22Rv1 (cell line): ENCODE measurements around the gene DYNC1I1.

Source experiments
- H3K27ac ChIP-seq: fragments of 450-650 bp; 2 replicates; pipeline ENCODE4 v1.5.1; 2017
- ZFX ChIP-seq: fragments of 450-650 bp; IDR thresholded peaks from 2 replicates; pipeline ENCODE4 v1.6.1; 2017; ENCODE audit warnings: antibody characterized with exemption, borderline replicate concordance
- TF ChIP-seq, protein P1 (sequence below): fragments of 450-650 bp; IDR thresholded peaks from 2 replicates; pipeline ENCODE4 v1.5.1; 2017; ENCODE audit warnings: mild to moderate bottlenecking

Gene DYNC1I1

DNA sequence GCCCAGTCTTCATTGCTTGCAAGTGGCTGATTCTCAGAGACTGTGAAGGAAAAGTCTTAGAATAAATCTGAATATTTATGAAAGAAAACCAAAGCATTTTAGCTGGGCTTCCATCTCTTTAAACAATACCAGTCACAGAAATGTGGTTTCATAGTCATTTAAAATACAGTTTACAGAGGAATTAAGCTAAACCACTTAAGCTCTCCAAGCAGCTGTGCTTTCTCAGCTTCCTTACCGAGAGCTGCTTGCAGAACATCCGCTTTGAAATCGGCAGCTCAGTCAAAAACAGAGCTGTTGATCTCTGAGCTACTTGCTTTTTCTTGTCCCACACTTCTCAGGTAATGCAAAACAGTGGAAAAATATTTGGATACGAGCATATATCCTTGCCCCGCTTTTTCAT is 134.5 kb downstream of the DYNC1I1 start:
- H3K27ac ChIP-seq = no peak overlapping the region
- no peak for TF ChIP-seq ZFX
- TF ChIP-seq, protein P1, sequence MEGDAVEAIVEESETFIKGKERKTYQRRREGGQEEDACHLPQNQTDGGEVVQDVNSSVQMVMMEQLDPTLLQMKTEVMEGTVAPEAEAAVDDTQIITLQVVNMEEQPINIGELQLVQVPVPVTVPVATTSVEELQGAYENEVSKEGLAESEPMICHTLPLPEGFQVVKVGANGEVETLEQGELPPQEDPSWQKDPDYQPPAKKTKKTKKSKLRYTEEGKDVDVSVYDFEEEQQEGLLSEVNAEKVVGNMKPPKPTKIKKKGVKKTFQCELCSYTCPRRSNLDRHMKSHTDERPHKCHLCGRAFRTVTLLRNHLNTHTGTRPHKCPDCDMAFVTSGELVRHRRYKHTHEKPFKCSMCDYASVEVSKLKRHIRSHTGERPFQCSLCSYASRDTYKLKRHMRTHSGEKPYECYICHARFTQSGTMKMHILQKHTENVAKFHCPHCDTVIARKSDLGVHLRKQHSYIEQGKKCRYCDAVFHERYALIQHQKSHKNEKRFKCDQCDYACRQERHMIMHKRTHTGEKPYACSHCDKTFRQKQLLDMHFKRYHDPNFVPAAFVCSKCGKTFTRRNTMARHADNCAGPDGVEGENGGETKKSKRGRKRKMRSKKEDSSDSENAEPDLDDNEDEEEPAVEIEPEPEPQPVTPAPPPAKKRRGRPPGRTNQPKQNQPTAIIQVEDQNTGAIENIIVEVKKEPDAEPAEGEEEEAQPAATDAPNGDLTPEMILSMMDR = no peak

DNA sequence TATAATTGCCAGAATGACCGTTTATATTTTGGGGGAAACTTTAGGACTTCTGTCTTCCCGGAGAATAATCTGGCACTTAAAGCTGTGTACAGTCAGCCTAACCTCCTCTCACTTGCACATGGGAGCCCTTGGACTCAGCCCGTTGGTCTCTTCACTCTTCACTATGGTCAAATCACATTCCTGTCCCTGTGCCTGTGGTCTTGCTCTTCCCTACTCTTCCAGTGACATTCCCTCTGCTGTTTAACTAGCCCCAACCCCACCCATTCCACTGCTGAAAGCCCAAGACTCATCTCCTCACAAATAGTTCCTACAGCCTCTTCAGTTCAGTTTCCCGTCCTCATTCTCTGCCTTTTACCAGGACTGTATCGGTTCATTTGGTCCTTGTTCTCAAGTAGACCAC is 135.0 kb downstream of the DYNC1I1 start:
- H3K27ac ChIP-seq = no peak overlapping the region
- no peak for TF ChIP-seq ZFX
- TF ChIP-seq, protein P1 = no peak

- TF ChIP-seq, protein P1 = no peak
- TF ChIP-seq ZFX = no peak
- no peak overlapping the region for H3K27ac ChIP-seq
These were observed 136.1 kb downstream of the DYNC1I1 start for GRCh38 chr7:95908499-95908898.

DNA sequence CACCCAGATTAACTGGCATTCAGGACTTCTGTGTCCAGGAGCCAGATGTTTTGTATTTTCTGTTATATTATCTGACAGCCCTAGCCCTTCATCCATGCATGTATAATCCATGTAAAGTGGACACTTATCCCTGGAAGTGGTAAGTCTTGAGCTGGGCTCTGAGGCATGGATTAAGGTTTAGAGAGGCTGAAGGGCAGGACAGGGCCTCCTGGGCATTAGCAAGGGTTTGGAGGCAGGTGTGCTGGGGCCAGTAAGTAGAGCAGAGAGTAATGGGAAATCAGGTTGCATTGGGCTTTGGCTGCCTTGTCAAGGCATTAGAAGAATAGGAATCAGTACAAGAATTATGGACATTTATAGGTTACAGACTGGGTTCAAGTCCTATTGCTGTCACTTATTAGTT is 138.0 kb downstream of the DYNC1I1 start:
- TF ChIP-seq, protein P1 = no peak
- TF ChIP-seq ZFX = no peak
- no peak overlapping the region for H3K27ac ChIP-seq

DNA sequence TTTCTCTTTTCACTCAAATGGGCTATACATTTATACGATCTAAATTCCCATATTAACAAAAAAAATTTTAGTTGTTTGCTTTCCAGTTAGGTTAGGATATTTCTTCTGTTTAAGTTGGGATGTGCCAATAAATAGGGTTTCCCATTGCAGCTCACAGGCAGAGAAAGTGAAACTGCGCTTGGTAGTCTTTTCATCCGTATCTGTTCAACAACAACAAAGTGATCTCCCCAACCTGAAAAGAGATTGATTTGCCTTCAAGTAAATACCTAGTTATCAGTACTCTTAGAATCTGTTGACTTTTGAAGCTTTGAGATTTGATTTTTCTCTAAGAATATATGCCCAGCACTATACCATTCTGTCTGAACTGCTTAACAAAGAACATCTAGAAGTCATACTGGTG is 143.4 kb downstream of the DYNC1I1 start:
- TF ChIP-seq, protein P1 = no peak
- no peak for TF ChIP-seq ZFX
- H3K27ac ChIP-seq = no peak overlapping the region

DNA sequence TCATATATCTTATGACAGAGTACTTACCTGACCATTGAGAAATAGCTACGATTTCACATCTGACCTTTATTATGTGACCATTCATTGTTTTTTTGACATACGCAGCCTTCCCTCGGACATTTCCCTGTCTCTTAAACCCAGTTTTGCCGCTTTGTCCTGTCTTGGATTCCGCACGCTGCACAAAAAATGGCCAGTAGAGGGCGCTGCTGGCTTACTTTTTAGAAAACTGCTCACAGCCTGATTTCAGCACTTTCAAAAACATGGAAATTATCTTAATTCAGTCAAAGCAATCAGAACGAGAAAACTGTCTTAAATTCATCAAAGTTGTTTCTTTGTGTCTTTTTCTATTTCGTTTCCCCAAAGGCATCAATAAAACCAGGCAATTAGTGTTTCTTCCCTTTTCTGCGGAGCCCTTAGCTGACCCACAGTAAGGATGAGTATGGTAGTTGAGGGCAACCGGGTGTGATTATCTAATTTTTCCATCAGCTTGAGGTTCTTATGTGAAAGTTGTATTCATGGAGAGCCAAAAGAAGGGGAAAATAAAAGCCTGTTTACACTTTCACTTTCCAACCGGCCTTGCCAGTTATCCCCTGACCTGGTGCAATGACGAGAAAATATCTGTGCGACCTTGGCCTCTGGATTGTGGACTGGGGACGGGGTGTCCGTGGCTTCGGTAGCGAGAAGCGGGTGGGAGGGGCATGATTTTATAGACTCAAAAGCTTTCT is 144.4 kb downstream of the DYNC1I1 start:
- no peak overlapping the region for H3K27ac ChIP-seq
- no peak for TF ChIP-seq ZFX
- TF ChIP-seq, protein P1 = peak; percentile 93

- no peak for TF ChIP-seq ZFX
- TF ChIP-seq, protein P1 = no peak
- H3K27ac ChIP-seq = no peak overlapping the region
These were observed 145.3 kb downstream of the DYNC1I1 start for GRCh38 chr7:95917634-95918033.
